ENCODE measurements around the gene DGKH.
A peak's percentile ranks its signal among the peaks of the same experiment; 100 is the strongest.

DGKH gene

GRCh38 chr13:42036711-42037110, 11.7 kb upstream of the DGKH start:
- TF ChIP-seq, protein P1, sequence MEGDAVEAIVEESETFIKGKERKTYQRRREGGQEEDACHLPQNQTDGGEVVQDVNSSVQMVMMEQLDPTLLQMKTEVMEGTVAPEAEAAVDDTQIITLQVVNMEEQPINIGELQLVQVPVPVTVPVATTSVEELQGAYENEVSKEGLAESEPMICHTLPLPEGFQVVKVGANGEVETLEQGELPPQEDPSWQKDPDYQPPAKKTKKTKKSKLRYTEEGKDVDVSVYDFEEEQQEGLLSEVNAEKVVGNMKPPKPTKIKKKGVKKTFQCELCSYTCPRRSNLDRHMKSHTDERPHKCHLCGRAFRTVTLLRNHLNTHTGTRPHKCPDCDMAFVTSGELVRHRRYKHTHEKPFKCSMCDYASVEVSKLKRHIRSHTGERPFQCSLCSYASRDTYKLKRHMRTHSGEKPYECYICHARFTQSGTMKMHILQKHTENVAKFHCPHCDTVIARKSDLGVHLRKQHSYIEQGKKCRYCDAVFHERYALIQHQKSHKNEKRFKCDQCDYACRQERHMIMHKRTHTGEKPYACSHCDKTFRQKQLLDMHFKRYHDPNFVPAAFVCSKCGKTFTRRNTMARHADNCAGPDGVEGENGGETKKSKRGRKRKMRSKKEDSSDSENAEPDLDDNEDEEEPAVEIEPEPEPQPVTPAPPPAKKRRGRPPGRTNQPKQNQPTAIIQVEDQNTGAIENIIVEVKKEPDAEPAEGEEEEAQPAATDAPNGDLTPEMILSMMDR (IDR thresholded peaks at IDR 0.05) = no peak

DNA sequence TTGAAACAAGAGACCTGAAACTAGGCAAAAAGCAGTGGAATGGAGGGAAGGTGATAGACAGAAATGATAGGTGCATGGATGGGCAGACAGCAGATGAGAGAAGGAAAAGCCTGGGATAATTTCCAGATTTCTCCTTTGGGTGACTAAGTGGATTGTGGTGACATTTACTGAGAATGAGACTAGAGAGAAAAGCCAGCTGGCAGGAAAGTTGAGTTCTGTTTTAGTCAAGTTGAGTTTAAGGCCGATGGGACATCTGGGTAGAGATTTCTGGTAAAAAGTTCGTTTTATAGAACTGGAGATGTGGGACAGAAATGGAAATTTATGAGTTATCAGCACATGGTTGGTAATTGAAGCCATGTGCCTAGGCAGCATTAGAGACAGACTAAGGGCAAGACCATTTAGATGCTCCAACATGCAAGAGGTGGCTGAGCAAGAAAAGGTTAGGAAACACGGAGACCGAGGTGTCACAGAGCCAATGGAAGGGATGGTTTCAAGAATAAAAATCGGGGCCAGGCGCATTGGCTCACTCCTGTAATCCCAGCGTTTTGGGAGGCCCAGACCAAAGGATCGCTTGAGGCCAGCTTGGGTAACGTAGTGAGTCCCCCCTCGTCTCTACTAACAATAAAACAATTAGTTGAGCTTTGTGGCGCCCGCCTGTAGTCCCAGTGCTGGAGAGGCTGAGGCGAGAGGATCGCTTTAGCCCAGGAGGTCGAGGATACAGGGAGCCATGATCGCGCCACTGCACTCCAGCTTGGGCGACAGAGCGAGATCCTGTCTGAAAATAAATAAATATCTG, 9.6 kb upstream of the DGKH start:
- TF ChIP-seq, protein P1 (IDR thresholded peaks at IDR 0.05) = no peak

DNA sequence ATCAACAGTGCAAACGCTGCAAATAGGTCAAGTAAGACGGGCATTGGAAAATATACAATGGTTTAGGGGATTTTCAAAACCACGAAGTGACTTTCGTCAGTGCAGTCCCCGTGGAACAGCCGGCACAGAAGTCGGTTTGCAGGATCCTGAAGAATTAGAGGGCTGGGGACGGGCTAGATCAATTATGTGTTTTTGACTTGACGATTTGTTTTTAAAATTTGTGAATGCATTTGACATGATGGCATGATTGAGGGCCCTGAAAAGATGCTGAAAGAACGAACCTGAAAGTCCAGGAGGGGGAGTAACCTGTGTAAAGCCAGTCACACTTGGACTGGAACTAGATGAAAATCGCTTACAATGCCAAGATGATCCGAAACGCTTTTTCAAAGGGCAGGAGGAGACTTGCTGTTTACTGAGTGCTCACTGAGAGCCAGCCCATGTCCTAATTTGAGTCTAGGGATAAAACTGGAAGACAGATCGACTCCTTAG, 8.9 kb upstream of the DGKH start:
- TF ChIP-seq, protein P1 (IDR thresholded peaks at IDR 0.05) = no peak

DNA sequence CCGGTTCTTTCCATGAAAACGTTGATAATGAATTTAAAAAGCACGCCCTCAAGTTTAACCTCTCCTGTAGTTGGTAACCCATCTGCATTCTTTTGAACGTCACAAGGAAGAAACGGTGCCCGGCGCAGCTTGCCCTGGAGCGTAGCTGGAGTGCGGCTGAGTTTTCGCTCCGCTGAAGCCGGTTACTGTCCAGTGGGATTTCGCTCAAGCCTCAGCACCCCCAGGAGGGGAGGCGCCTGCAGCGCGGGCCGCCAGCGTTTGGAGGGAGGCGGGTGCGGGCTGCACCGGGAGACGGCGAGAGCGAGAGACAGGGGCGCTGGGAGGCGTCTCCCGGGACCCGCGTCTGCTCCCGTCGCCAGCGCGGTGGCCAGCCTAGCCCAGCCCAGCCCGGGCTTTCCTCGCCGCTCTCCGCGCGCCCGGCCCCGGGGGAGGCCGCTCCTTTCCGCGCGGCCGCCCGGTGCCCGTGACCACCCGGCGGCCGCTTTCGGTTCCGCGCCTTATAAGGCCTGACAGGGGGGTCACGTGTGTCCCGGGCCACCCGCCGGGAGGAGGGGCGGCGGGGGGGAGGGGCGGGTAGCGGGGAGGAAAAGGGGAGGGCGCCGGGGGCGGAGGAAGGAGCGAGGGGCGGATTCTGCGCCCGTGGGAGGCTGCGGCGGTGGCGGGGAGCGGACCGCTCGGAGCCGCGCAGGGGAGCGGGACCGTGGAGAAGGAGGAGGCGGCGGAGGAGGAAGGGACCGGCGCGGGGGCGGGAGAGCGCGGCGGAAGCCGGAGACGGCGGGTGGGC, 8.3 kb upstream of the DGKH start:
- TF ChIP-seq, protein P1 (IDR thresholded peaks at IDR 0.05) = no peak

DNA sequence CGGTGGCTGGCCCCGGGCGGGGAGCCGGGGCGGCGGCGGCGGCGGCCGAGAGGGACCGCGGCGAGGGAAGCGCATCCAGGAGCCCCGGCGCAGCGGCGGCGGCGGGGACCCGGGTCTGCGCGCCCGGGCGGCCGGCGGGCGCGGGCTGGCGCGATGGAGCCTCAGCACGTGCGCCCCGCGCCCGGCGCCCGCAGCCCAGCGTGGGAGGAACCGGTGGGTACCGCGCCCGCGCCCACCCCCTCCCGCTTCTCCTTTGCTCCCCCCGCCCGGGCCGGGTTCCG, 7.8 kb upstream of the DGKH start:
- TF ChIP-seq, protein P1 (IDR thresholded peaks at IDR 0.05) = no peak

DNA sequence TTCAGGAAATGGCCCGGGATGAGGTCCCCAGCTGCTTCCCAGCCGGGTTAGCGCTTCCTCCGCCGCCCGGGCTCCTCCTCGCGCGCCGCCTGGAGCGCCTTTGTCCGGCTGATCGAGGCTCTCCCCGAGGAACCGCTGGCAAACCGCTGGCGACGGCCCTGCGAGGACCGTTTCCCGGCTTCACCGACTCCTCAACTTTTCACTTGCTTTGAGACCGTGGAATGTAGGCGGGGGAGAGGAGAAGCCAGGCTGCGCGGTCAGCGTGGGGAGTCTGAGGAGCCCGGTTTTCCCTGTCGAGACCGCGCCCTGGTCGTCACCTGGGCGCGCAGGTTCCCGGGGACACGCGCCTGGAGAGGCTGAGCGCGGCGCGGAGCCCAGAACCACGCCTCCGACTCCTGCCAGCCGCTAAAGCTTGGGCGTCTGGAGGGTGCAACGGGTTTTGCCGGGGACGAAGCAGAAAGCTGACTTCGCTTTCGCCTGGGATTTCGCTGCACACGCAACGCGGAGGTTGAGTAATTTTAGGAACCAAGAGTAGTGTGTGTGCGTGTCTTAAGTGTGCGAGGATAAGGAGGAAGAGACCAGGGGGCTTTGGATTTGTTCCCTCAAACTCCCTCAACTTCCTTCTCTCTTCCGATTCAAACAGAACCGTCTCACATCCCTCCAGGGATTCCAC, 7.3 kb upstream of the DGKH start:
- TF ChIP-seq, protein P1 (IDR thresholded peaks at IDR 0.05) = no peak

DNA sequence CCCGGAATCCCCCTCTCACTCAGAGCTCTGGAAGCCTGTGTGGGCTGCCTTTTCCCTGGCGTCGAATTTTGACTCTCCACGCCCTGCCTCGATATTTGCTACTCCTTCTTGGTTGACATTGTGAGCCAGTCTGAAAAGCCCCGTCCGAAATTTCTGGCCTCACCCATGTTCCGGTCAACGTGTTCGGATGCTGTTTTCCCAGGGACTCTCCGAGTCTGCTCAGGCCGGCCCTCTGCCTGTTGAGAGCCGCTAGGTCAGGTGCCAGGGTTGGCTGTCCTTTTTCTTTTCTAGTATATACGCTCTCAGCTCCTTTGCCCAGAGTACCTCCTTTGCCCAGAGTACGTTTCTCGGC, 6.8 kb upstream of the DGKH start:
- TF ChIP-seq, protein P1 (IDR thresholded peaks at IDR 0.05) = peak; percentile 30
